DOHH2 (cell line): ENCODE results near the gene SCN1B.

Experiments
- H3F3A ChIP-seq: fragments of 200-600 bp; sonication (generic), shearing (Covaris generic); 2 replicates; pipeline ENCODE4 v1.6.0; 2016; ENCODE audit warnings: antibody characterized with exemption, mild to moderate bottlenecking; ENCODE audit not compliant: control insufficient read depth, insufficient read depth
- H3K27ac ChIP-seq: fragments of 200-600 bp; sonication (generic); 2 replicates; pipeline ENCODE4 v1.5.1; 2014; ENCODE audit warnings: low read depth, mild to moderate bottlenecking, low read length, moderate library complexity
- H3K27me3 ChIP-seq: fragments of 200-600 bp; sonication (generic); 2 replicates; pipeline ENCODE4 v1.6.1; 2014; ENCODE audit warnings: mild to moderate bottlenecking, low read length, mixed read lengths; ENCODE audit not compliant: control insufficient read depth
- H3K36me3 ChIP-seq: fragments of 200-600 bp; sonication (generic); 2 replicates; pipeline ENCODE4 v1.6.1; 2014; ENCODE audit warnings: mild to moderate bottlenecking, low read length, moderate library complexity, mixed read lengths; ENCODE audit not compliant: control insufficient read depth
- H3K4me1 ChIP-seq: fragments of 200-600 bp; sonication (generic); 2 replicates; pipeline ENCODE4 v1.6.1; 2014; ENCODE audit warnings: mild to moderate bottlenecking, low read length, mixed read lengths; ENCODE audit not compliant: control insufficient read depth
- H3K4me2 ChIP-seq: fragments of 200-600 bp; sonication (generic); 2 replicates; pipeline ENCODE4 v1.6.0; 2014; ENCODE audit warnings: mild to moderate bottlenecking, low read length, moderate library complexity
- H3K4me3 ChIP-seq: fragments of 200-600 bp; sonication (generic); 2 replicates; pipeline ENCODE4 v1.5.1; 2014; ENCODE audit warnings: mild to moderate bottlenecking, low read length, mixed read lengths
- H3K79me2 ChIP-seq: fragments of 200-600 bp; sonication (generic); 2 replicates; pipeline ENCODE4 v1.6.1; 2014; ENCODE audit warnings: mild to moderate bottlenecking, low read length, mixed read lengths; ENCODE audit not compliant: control insufficient read depth
- H3K9me2 ChIP-seq: fragments of 200-600 bp; sonication (generic); replicated peaks from 2 replicates; pipeline ENCODE4 v1.6.1; 2014; ENCODE audit warnings: mild to moderate bottlenecking, low read length, mixed read lengths; ENCODE audit not compliant: control insufficient read depth
- H3K9me3 ChIP-seq: fragments of 200-600 bp; sonication (generic); 2 replicates; pipeline ENCODE4 v1.6.1; 2014; ENCODE audit warnings: antibody characterized with exemption, low read length, mixed read lengths; ENCODE audit not compliant: control insufficient read depth, insufficient read depth
- H4K20me1 ChIP-seq: fragments of 200-600 bp; sonication (generic); 2 replicates; pipeline ENCODE4 v1.6.0; 2014; ENCODE audit warnings: low read depth, mild to moderate bottlenecking, antibody characterized with exemption, low read length, moderate library complexity; ENCODE audit not compliant: control insufficient read depth, insufficient read depth
- EZH2phosphoT487 ChIP-seq: fragments of 200-600 bp; sonication (generic); IDR thresholded peaks from 2 replicates; pipeline ENCODE4 v1.6.1; 2017; ENCODE audit warnings: borderline replicate concordance, mild to moderate bottlenecking, antibody characterized with exemption, low read length, moderate library complexity, mixed read lengths
- TF ChIP-seq, protein P1 (sequence below): fragments of 200-600 bp; sonication (generic); IDR thresholded peaks from one replicate; pipeline ENCODE4 v1.5.1; 2014; ENCODE audit warnings: antibody characterized with exemption, mild to moderate bottlenecking, low read depth, low read length; ENCODE audit not compliant: poor library complexity, severe bottlenecking

SCN1B gene

DNA sequence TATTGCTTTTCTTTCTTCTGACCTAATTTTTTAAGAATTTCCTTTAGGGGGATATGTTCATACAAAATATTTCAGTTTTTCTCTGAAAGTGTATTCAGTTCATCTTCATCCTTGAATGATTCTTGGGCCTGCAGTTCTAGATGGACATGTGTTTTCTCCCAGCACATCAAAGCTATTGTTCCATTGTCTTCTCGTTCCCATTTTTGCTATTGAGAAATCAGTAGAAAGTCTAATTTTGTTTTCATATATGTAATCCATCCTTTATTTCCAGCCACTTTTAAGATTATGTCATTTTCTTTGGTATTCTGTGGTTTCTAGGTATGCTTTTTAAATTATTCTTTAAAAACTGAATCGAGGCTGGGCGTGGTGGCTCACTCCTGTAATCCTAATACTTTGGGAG is 46.0 kb upstream of the SCN1B start:
- Histone ChIP-seq H3K9me2 (no peaks in the 10 kb centered on the region), H3K4me2 (no peak overlapping the region), H3K4me1 (no peaks in the 10 kb centered on the region), H3K9me3 (no peaks in the 10 kb centered on the region), H3K27me3 (peaks cover 32% of the 10 kb centered on the region), H3K79me2 (no peaks in the 10 kb centered on the region), H3K36me3 (no peaks in the 10 kb centered on the region), H3K4me3 (no peak overlapping the region), H3K27ac (no peak overlapping the region), H3F3A (no peaks in the 10 kb centered on the region), H4K20me1 (no peaks in the 10 kb centered on the region)
- TF ChIP-seq, protein P1, sequence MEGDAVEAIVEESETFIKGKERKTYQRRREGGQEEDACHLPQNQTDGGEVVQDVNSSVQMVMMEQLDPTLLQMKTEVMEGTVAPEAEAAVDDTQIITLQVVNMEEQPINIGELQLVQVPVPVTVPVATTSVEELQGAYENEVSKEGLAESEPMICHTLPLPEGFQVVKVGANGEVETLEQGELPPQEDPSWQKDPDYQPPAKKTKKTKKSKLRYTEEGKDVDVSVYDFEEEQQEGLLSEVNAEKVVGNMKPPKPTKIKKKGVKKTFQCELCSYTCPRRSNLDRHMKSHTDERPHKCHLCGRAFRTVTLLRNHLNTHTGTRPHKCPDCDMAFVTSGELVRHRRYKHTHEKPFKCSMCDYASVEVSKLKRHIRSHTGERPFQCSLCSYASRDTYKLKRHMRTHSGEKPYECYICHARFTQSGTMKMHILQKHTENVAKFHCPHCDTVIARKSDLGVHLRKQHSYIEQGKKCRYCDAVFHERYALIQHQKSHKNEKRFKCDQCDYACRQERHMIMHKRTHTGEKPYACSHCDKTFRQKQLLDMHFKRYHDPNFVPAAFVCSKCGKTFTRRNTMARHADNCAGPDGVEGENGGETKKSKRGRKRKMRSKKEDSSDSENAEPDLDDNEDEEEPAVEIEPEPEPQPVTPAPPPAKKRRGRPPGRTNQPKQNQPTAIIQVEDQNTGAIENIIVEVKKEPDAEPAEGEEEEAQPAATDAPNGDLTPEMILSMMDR = no peak
- no peak for TF ChIP-seq EZH2phosphoT487

DNA sequence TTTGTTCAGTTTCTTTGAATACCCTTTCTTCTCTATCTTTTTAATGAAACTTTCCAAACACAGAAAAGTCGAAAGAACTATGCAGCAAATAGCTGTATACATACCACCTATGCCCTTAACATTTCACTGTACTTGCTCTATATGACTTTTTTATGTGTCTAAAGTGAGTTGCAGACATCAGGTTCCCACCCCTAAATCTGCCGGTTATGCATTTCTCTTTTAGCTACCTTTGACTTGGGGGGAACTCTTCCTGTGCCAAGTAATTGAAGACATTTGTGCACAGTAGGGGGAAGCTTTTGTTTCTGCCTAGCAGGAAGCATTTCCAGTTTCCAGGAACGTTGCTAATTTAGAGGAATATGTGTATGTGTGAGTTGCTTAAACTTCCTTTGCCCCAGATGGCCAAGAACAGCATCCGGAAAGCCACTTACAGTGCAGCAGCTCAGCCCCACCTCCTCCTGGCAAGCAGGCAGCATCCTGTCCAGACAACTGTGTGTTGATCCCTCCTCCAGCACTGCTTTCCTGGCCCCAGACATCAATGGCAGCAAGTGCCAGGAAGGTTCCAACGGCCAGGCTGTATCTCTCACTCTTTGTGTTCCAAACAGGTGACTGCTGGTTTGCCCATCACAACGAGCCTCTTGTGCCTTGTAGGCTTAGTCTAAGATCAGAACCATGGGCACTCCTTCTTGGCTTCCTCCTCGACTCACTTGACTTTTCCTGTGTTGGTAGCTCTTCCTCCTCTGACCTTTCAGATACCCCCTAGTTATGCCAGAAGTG is 44.8 kb upstream of the SCN1B start:
- Histone ChIP-seq H3K36me3 (no peaks in the 10 kb centered on the region), H3K4me2 (no peak overlapping the region), H3K4me1 (no peaks in the 10 kb centered on the region), H4K20me1 (no peaks in the 10 kb centered on the region), H3K4me3 (no peak overlapping the region), H3K27me3 (peaks cover 38% of the 10 kb centered on the region), H3K79me2 (no peaks in the 10 kb centered on the region), H3F3A (no peaks in the 10 kb centered on the region), H3K9me3 (no peaks in the 10 kb centered on the region), H3K27ac (no peak overlapping the region), H3K9me2 (no peaks in the 10 kb centered on the region)
- TF ChIP-seq, protein P1 = no peak
- no peak for TF ChIP-seq EZH2phosphoT487

DNA sequence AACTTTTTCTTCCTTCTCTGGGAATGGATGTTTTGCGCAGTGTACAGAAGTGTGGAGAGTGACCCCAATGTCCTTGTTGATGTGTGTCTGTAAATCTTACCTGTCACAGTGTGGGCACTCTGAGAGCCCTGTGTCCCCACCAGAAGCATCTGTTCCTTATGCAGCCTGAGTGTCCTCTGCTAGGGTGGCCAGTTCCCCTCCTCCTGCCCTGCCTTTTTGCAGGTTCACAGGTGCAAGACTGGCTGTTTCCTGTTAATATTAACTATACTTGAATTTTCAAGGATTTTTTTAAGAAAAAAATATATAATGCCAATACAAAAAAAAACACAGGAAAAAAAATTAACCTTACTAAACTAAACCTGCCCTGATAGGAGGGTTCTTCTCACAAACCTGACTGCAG is 42.2 kb upstream of the SCN1B start:
- H3K36me3 ChIP-seq = no peaks in the 10 kb centered on the region
- H3F3A ChIP-seq = no peaks in the 10 kb centered on the region
- no peak overlapping the region for H3K4me3 ChIP-seq
- no peaks in the 10 kb centered on the region for H3K79me2 ChIP-seq
- H3K27ac ChIP-seq = no peak overlapping the region
- no peak for TF ChIP-seq EZH2phosphoT487
- TF ChIP-seq, protein P1 = no peak
- H3K9me2 ChIP-seq = no peaks in the 10 kb centered on the region
- no peaks in the 10 kb centered on the region for H3K4me1 ChIP-seq
- H4K20me1 ChIP-seq = no peaks in the 10 kb centered on the region
- no peaks in the 10 kb centered on the region for H3K9me3 ChIP-seq
- peaks cover 50% of the 10 kb centered on the region for H3K27me3 ChIP-seq
- no peak overlapping the region for H3K4me2 ChIP-seq
